ENCODE results near the gene EVPL. TPM values are rescaled to one million over a fixed set of nuclear protein-coding genes. Genes with fewer than 3 reads are reported as not detected.

Gene EVPL
- total RNA-seq, 1 experiment from 2014 or later, result 1.3 TPM

DNA sequence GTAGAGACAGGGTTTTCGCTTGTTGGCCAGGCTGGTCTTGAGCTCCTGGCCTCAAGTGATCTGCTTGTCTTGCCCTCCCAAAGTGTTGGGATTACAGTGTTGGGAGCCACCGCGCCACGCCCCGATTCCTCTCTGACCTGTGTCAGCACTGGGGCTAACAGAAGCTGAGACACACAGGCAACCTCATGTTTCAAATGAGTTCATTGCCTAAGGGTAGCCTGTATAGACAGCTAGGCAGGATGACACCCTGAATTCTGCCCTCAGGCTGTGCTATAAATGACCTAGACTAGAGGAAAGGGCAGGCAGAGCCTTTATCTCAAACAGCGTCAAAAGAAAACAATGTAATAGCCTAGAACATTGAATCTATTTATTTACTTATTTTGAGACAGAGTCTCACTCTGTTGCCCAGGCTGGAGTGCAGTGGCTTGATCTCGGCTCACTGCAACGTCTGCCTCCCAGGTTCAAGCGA is 28.7 kb downstream of the EVPL start:
- ChIA-PET CTCF (interaction anchor here (0.7 to 6.0 kb wide), 7 partner anchors 13 to 281 kb away, joined by 3 to 112 read pairs (median 4); partner anchors contain the start of genes MRPL38 and SRP68), POLR2A (no interaction called here)
- Mint-ChIP-seq H3K27me3 (ENCODE audit: low read depth) (no peaks in the 10 kb centered on the region), H3K27ac (no peak overlapping the region; the same call in 1 of the 2 replicates), H3K4me1 (peaks cover 14% of the 10 kb centered on the region), H3K4me3 (no peak overlapping the region), H3K9me3 (no peaks in the 10 kb centered on the region), H3K36me3 (peaks cover 1% of the 10 kb centered on the region)
- ATAC-seq, result no peak
- DNase-seq (ENCODE audit: low spot score), result no peak
- TF ChIP-seq, protein P1, sequence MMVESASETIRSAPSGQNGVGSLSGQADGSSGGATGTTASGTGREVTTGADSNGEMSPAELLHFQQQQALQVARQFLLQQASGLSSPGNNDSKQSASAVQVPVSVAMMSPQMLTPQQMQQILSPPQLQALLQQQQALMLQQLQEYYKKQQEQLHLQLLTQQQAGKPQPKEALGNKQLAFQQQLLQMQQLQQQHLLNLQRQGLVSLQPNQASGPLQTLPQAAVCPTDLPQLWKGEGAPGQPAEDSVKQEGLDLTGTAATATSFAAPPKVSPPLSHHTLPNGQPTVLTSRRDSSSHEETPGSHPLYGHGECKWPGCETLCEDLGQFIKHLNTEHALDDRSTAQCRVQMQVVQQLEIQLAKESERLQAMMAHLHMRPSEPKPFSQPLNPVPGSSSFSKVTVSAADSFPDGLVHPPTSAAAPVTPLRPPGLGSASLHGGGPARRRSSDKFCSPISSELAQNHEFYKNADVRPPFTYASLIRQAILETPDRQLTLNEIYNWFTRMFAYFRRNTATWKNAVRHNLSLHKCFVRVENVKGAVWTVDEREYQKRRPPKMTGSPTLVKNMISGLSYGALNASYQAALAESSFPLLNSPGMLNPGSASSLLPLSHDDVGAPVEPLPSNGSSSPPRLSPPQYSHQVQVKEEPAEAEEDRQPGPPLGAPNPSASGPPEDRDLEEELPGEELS (CRISPR knock-in tag; IDR thresholded peaks at IDR 0.05), result no peak
- TF ChIP-seq GABPB1 (CRISPR knock-in tag; IDR thresholded peaks at IDR 0.05) (no peak; the same call in 1 of the 2 replicates), FOXP1 (CRISPR knock-in tag; IDR thresholded peaks at IDR 0.05; ENCODE audit: borderline replicate concordance) (no peak), FOXJ3 (CRISPR knock-in tag; IDR thresholded peaks at IDR 0.05; ENCODE audit: borderline replicate concordance) (no peak), OVOL2 (CRISPR knock-in tag; IDR thresholded peaks at IDR 0.05; ENCODE audit: borderline replicate concordance) (no peak), JAZF1 (CRISPR knock-in tag; IDR thresholded peaks at IDR 0.05) (no peak), ZNF317 (CRISPR knock-in tag; IDR thresholded peaks at IDR 0.05; ENCODE audit: borderline replicate concordance, low read depth) (no peak), TCF7 (CRISPR knock-in tag; IDR thresholded peaks at IDR 0.05; ENCODE audit: low read depth) (no peak), EMX1 (CRISPR knock-in tag; IDR thresholded peaks at IDR 0.05) (no peak), CREM (CRISPR knock-in tag; IDR thresholded peaks at IDR 0.05) (no peak), KAT7 (CRISPR knock-in tag; IDR thresholded peaks at IDR 0.05; ENCODE audit: borderline replicate concordance) (no peak), NFYB (CRISPR knock-in tag; conservative IDR thresholded peaks at IDR 0.05; ENCODE audit: low read depth) (no peak), ZNF423 (CRISPR knock-in tag; IDR thresholded peaks at IDR 0.05) (no peak), ZNF263 (CRISPR knock-in tag; IDR thresholded peaks at IDR 0.05; ENCODE audit: low read depth) (no peak)
- TF ChIP-seq, protein P2, sequence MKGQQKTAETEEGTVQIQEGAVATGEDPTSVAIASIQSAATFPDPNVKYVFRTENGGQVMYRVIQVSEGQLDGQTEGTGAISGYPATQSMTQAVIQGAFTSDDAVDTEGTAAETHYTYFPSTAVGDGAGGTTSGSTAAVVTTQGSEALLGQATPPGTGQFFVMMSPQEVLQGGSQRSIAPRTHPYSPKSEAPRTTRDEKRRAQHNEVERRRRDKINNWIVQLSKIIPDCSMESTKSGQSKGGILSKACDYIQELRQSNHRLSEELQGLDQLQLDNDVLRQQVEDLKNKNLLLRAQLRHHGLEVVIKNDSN (CRISPR knock-in tag; IDR thresholded peaks at IDR 0.05), result no peak
- TF ChIP-seq, protein P3, sequence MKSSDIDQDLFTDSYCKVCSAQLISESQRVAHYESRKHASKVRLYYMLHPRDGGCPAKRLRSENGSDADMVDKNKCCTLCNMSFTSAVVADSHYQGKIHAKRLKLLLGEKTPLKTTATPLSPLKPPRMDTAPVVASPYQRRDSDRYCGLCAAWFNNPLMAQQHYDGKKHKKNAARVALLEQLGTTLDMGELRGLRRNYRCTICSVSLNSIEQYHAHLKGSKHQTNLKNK (CRISPR knock-in tag; IDR thresholded peaks at IDR 0.05), result no peak
- TF ChIP-seq, protein P4, sequence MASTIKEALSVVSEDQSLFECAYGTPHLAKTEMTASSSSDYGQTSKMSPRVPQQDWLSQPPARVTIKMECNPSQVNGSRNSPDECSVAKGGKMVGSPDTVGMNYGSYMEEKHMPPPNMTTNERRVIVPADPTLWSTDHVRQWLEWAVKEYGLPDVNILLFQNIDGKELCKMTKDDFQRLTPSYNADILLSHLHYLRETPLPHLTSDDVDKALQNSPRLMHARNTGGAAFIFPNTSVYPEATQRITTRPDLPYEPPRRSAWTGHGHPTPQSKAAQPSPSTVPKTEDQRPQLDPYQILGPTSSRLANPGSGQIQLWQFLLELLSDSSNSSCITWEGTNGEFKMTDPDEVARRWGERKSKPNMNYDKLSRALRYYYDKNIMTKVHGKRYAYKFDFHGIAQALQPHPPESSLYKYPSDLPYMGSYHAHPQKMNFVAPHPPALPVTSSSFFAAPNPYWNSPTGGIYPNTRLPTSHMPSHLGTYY (CRISPR knock-in tag; IDR thresholded peaks at IDR 0.05), result no peak
- TF ChIP-seq, protein P5, sequence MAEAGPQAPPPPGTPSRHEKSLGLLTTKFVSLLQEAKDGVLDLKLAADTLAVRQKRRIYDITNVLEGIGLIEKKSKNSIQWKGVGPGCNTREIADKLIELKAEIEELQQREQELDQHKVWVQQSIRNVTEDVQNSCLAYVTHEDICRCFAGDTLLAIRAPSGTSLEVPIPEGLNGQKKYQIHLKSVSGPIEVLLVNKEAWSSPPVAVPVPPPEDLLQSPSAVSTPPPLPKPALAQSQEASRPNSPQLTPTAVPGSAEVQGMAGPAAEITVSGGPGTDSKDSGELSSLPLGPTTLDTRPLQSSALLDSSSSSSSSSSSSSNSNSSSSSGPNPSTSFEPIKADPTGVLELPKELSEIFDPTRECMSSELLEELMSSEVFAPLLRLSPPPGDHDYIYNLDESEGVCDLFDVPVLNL (CRISPR knock-in tag; IDR thresholded peaks at IDR 0.05; ENCODE audit: borderline replicate concordance, low read depth), result no peak
- TF ChIP-seq, protein P6, sequence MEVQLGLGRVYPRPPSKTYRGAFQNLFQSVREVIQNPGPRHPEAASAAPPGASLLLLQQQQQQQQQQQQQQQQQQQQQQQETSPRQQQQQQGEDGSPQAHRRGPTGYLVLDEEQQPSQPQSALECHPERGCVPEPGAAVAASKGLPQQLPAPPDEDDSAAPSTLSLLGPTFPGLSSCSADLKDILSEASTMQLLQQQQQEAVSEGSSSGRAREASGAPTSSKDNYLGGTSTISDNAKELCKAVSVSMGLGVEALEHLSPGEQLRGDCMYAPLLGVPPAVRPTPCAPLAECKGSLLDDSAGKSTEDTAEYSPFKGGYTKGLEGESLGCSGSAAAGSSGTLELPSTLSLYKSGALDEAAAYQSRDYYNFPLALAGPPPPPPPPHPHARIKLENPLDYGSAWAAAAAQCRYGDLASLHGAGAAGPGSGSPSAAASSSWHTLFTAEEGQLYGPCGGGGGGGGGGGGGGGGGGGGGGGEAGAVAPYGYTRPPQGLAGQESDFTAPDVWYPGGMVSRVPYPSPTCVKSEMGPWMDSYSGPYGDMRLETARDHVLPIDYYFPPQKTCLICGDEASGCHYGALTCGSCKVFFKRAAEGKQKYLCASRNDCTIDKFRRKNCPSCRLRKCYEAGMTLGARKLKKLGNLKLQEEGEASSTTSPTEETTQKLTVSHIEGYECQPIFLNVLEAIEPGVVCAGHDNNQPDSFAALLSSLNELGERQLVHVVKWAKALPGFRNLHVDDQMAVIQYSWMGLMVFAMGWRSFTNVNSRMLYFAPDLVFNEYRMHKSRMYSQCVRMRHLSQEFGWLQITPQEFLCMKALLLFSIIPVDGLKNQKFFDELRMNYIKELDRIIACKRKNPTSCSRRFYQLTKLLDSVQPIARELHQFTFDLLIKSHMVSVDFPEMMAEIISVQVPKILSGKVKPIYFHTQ (CRISPR knock-in tag; IDR thresholded peaks at IDR 0.05), result no peak
- TF ChIP-seq, protein P7, sequence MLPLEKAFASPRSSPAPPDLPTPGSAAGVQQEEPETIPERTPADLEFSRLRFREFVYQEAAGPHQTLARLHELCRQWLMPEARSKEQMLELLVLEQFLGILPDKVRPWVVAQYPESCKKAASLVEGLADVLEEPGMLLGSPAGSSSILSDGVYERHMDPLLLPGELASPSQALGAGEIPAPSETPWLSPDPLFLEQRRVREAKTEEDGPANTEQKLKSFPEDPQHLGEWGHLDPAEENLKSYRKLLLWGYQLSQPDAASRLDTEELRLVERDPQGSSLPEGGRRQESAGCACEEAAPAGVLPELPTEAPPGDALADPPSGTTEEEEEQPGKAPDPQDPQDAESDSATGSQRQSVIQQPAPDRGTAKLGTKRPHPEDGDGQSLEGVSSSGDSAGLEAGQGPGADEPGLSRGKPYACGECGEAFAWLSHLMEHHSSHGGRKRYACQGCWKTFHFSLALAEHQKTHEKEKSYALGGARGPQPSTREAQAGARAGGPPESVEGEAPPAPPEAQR (CRISPR knock-in tag; IDR thresholded peaks at IDR 0.05), result no peak

Data from WTC11 (cell line).